Right atrium auricular region (tissue), 2 donors: ENCODE data around the gene MPPED1. TPM values are rescaled to one million over a fixed set of nuclear protein-coding genes. Genes with fewer than 3 reads are reported as not detected.

Source experiments
- DNase-seq: peaks from one replicate; pipeline ENCODE4 v3.0.0-alpha.2; 2019; ENCODE audit warnings: low spot score
- H3K27ac ChIP-seq, 2 donors: fragments of 200-600 bp; sonication (generic); 1 replicate in 1 of 2; 2 replicates in 1 of 2; pipeline ENCODE4 v1.5.1; 2016 to 2019
- H3K27me3 ChIP-seq, 2 donors: fragments of 200-600 bp; sonication (generic); one replicate each; pipeline versions ENCODE4 v1.5.1 to v1.6.0; 2017 to 2019
- H3K36me3 ChIP-seq: fragments of 200-600 bp; sonication (generic); one replicate; pipeline ENCODE4 v1.5.1; 2016
- H3K4me1 ChIP-seq, 2 donors: fragments of 200-600 bp; sonication (generic); one replicate each; pipeline versions ENCODE4 v1.5.1 to v1.6.0; 2017 to 2019
- H3K4me3 ChIP-seq, 2 donors: fragments of 200-600 bp; sonication (generic); 1 replicate in 1 of 2; 2 replicates in 1 of 2; pipeline ENCODE4 v1.5.1; 2017 to 2019; ENCODE audit warnings: mild to moderate bottlenecking in 1 of 2, moderate library complexity in 1 of 2
- H3K9me3 ChIP-seq, 2 donors: fragments of 200-600 bp; sonication (generic); one replicate each; pipeline ENCODE4 v1.5.1; 2019
- total RNA-seq, 2 donors: library from RNA; depleted of rRNA; stranded (reverse); fragments of >200 nt; gene quantifications; one replicate each; pipeline ENCODE4 v1.1.0, GENCODE V29; 2016
- TF ChIP-seq, protein P1 (sequence below), 2 donors: fragments of 200-600 bp; sonication (generic); IDR thresholded peaks; one replicate each; pipeline ENCODE4 v1.5.1; 2019; ENCODE audit warnings: antibody characterized with exemption in 2 of 2

The MPPED1 gene
- total RNA-seq, 2 donors from 2014 or later: not detected

DNA sequence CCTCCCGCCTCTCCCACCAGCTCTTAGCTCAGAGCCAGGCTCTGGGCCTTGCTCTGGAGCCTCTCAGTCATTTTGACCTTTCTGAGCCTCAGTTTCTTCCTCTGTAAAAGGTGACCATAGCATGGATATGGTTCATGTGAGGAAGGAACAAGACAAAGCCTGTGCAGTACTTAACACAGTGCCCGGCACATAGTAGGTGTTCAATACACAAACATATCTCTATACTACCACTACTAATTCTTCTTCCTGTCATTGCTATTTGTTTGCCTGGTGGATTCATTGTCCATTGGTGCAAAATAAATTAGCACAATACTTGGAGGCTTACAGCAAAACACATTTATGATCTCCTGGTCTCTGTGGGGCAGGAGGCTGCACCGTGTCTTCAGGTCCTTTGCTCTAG, 21.6 kb upstream of the MPPED1 start:
- Histone ChIP-seq H3K4me3 (no peak overlapping the region), H3K27me3 (no peaks in the 10 kb centered on the region), H3K36me3 (no peaks in the 10 kb centered on the region), H3K9me3 (no peaks in the 10 kb centered on the region), H3K4me1 (no peaks in the 10 kb centered on the region), H3K27ac (no peak overlapping the region)
- no peak for DNase-seq
- TF ChIP-seq, protein P1, sequence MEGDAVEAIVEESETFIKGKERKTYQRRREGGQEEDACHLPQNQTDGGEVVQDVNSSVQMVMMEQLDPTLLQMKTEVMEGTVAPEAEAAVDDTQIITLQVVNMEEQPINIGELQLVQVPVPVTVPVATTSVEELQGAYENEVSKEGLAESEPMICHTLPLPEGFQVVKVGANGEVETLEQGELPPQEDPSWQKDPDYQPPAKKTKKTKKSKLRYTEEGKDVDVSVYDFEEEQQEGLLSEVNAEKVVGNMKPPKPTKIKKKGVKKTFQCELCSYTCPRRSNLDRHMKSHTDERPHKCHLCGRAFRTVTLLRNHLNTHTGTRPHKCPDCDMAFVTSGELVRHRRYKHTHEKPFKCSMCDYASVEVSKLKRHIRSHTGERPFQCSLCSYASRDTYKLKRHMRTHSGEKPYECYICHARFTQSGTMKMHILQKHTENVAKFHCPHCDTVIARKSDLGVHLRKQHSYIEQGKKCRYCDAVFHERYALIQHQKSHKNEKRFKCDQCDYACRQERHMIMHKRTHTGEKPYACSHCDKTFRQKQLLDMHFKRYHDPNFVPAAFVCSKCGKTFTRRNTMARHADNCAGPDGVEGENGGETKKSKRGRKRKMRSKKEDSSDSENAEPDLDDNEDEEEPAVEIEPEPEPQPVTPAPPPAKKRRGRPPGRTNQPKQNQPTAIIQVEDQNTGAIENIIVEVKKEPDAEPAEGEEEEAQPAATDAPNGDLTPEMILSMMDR (IDR thresholded peaks at IDR 0.05): no peak

DNA sequence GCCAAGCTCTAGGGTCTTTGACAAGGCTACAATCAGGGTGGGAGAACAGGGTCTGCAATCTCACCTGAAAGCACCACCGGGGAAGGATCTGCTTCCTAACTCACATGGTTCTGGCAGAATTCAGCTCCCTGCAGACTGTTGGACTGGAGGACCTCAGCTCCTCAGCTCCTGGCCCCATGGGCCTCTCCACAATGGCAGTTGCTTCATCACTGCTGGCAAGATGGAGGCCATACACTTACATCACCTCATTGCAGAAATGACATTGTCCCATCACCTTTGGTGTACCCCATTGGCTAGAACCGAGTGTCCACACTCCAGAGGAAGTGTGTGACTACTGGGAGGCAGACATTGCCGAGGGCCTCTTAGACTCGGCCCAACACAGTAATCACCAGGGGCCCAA, 20.9 kb upstream of the MPPED1 start:
- TF ChIP-seq, protein P1 (IDR thresholded peaks at IDR 0.05): no peak
- Histone ChIP-seq H3K4me1 (no peaks in the 10 kb centered on the region), H3K4me3 (no peak overlapping the region), H3K36me3 (no peaks in the 10 kb centered on the region), H3K9me3 (no peaks in the 10 kb centered on the region), H3K27ac (no peak overlapping the region), H3K27me3 (no peaks in the 10 kb centered on the region)
- no peak for DNase-seq

DNA sequence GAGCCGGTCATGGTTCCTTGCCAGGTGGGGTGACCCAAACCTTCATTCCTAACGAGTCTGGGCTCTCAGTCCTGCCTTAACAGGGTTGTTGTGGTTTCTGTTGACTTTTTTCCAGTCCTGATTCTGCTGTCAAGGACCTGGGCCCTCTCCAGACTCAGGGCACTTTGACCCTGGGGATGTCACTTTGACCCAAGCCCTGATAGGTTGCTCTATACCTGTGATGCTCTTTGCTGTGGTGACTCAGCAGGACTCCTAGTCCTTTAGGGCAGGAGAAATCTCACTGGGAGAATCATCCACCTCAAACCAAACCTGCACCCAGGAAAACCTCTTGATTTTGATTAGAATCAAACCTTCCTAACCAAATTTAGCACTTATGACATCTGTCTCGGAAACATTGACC, 20.5 kb upstream of the MPPED1 start:
- no peaks in the 10 kb centered on the region for H3K36me3 ChIP-seq
- H3K4me1 ChIP-seq: no peaks in the 10 kb centered on the region
- TF ChIP-seq, protein P1 (IDR thresholded peaks at IDR 0.05): no peak
- no peak overlapping the region for H3K27ac ChIP-seq
- H3K9me3 ChIP-seq: no peaks in the 10 kb centered on the region
- DNase-seq: no peak
- no peak overlapping the region for H3K4me3 ChIP-seq
- H3K27me3 ChIP-seq: no peaks in the 10 kb centered on the region

DNA sequence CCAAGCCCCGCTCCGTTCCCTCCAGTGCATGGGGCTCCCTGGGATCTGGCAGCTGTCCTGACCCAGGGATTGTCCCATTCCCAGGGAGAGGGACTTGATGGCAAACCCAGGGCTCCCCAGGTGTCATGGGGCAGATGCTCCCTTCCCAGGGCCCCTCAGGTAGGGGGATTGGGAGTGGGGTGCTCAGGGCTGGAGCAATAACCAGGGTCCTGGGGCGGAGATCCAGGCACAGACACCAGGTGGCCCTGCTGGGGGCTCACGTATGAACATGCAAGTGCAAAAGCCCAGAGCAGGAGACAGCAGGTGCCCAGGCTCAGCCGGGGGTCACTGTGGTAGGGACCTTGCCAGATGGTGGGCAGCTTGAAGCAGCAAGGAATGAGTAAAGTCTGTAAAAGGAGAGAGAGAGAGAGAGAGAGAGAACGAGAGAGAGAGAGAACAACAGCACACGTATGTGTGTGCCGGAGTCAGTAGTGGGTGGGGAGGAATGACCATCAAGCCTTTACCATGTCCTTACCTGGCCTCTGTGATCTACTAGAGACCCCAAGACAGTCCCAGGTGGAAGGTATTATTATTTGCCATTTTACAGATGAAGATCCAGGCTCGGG, 19.3 kb upstream of the MPPED1 start:
- TF ChIP-seq, protein P1 (IDR thresholded peaks at IDR 0.05): no peak
- Histone ChIP-seq H3K9me3 (no peaks in the 10 kb centered on the region), H3K4me1 (no peaks in the 10 kb centered on the region), H3K27ac (no peak overlapping the region), H3K36me3 (no peaks in the 10 kb centered on the region), H3K4me3 (no peak overlapping the region), H3K27me3 (no peaks in the 10 kb centered on the region)
- no peak for DNase-seq

DNA sequence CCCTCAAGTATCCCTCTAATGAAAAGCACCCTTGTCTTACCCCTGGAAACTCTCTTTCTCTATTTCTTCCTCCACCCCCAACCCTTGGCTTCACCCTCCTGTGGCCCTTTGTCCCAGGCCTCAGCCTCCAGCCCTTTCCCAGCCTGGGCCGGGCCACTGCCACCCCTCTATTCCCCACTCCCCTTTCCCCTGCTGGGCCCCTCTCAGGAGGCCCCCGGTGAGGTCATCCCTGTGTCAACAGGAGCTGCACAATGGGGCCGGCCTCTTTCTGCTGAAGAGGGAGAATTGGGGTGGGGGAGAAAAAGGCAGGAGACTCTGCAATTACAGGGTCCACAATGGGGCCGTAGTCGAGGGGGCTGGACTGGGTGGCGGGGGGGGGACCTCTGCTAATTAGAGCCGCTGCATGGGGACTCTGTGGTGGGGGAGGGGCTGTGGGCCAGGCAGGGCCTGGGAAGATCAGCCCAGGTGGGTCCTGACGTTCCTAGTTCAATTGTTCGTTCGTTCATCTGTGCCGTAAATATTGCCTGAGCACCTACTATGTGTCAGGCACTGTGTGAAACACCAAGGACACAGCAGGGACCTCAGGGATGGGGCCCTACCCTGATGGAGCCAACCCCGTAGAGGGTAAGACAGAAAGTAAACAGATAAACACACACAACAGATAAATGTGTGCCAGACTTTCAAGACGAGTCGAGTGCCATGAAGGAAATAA, 18.5 kb upstream of the MPPED1 start:
- H3K36me3 ChIP-seq: no peaks in the 10 kb centered on the region
- H3K27ac ChIP-seq: no peak overlapping the region
- H3K4me1 ChIP-seq: no peaks in the 10 kb centered on the region
- no peaks in the 10 kb centered on the region for H3K27me3 ChIP-seq
- DNase-seq: no peak
- no peaks in the 10 kb centered on the region for H3K9me3 ChIP-seq
- TF ChIP-seq, protein P1 (IDR thresholded peaks at IDR 0.05): no peak
- H3K4me3 ChIP-seq: no peak overlapping the region
